Measurements from ENCODE around the gene CLCNKA. TPM values are rescaled to one million over a fixed set of nuclear protein-coding genes. Genes with fewer than 3 reads are reported as not detected.

The CLCNKA gene
- total RNA-seq, 1 experiment from 2014 or later: 1.5 TPM

GRCh38 chr1:16066245-16066644 is 44.4 kb downstream of the CLCNKA start:
- POLR2A ChIA-PET: no interaction called here
- no peak for TF ChIP-seq E2F1 (CRISPR knock-in tag; IDR thresholded peaks at IDR 0.05)
- TF ChIP-seq NFYB (CRISPR knock-in tag; conservative IDR thresholded peaks at IDR 0.05; ENCODE audit: low read depth): no peak
- no peak for TF ChIP-seq JAZF1 (CRISPR knock-in tag; IDR thresholded peaks at IDR 0.05)
- TF ChIP-seq IRF2 (CRISPR knock-in tag; IDR thresholded peaks at IDR 0.05; ENCODE audit: borderline replicate concordance, low read depth): no peak
- TF ChIP-seq PRDM15 (CRISPR knock-in tag; IDR thresholded peaks at IDR 0.05): no peak
- no peak for TF ChIP-seq NFATC4 (CRISPR knock-in tag; IDR thresholded peaks at IDR 0.05)
- peaks cover 6% of the 10 kb centered on the region; the same call in 1 of the 2 replicates for H3K27me3 Mint-ChIP-seq (ENCODE audit: low read depth)

GRCh38 chr1:16067127-16067768 is 45.4 kb downstream of the CLCNKA start:
- ChIA-PET POLR2A (interaction anchor here (1.1 kb wide), 1 partner anchor 86 kb away, joined by 3 read pairs; no protein-coding TSS in a partner anchor), CTCF (interaction anchor here (1.2 to 1.3 kb wide), 2 partner anchors 11 to 12 kb away, joined by 3 read pairs; no protein-coding TSS in a partner anchor)
- Mint-ChIP-seq H3K4me1 (peaks cover 33% of the 10 kb centered on the region), H3K27me3 (ENCODE audit: low read depth) (peaks cover 12% of the 10 kb centered on the region), H3K4me3 (no peak overlapping the region), H3K9me3 (no peaks in the 10 kb centered on the region), H3K36me3 (no peaks in the 10 kb centered on the region), H3K27ac (0 out of 2 replicates have a peak overlapping the region, but pooled peaks have one; percentile 41)
- DNase-seq (ENCODE audit: low spot score) (no peak), ATAC-seq (no peak)
- TF ChIP-seq ELF4 (CRISPR knock-in tag; IDR thresholded peaks at IDR 0.05; ENCODE audit: low read depth): no peak
- TF ChIP-seq GRHL2 (CRISPR knock-in tag; IDR thresholded peaks at IDR 0.05; ENCODE audit: insufficient replicate concordance, severe bottlenecking): no peak
- TF ChIP-seq MXD4 (CRISPR knock-in tag; IDR thresholded peaks at IDR 0.05; ENCODE audit: borderline replicate concordance): no peak
- TF ChIP-seq ETV6 (CRISPR knock-in tag; IDR thresholded peaks at IDR 0.05): no peak

More at GRCh38 chr1:16066245-16066644, 44.4 kb downstream of the CLCNKA start:
- Mint-ChIP-seq H3K4me3 (no peak overlapping the region), H3K9me3 (no peaks in the 10 kb centered on the region), H3K4me1 (peaks cover 33% of the 10 kb centered on the region), H3K27ac (no peak overlapping the region), H3K36me3 (no peaks in the 10 kb centered on the region)
- DNase-seq (ENCODE audit: low spot score): no peak
- no peak for ATAC-seq
- CTCF ChIA-PET: interaction anchor here (0.8 to 1.3 kb wide), 2 partner anchors 12 kb away, joined by 3 read pairs; no protein-coding TSS in a partner anchor

- no peaks in the 10 kb centered on the region for H3K9me3 Mint-ChIP-seq
- peaks cover 19% of the 10 kb centered on the region for H3K27me3 Mint-ChIP-seq (ENCODE audit: low read depth)
- H3K4me1 Mint-ChIP-seq: peaks cover 33% of the 10 kb centered on the region
- CTCF ChIA-PET: interaction anchor here (0.6 to 1.3 kb wide), 4 partner anchors 11 to 553 kb away, joined by 3 to 6 read pairs (median 3); no protein-coding TSS in a partner anchor
- no peak for DNase-seq (ENCODE audit: low spot score)
- no peaks in the 10 kb centered on the region for H3K36me3 Mint-ChIP-seq
- ATAC-seq: no peak
- POLR2A ChIA-PET: interaction anchor here (1.1 kb wide), 1 partner anchor 86 kb away, joined by 3 read pairs; no protein-coding TSS in a partner anchor
- peak overlapping the region; percentile 41; the same call in 1 of the 2 replicates for H3K27ac Mint-ChIP-seq
- H3K4me3 Mint-ChIP-seq: no peak overlapping the region
- no peak for TF ChIP-seq ZNF121 (CRISPR knock-in tag; IDR thresholded peaks at IDR 0.05)
- TF ChIP-seq TP53 (CRISPR knock-in tag; IDR thresholded peaks at IDR 0.05): no peak
- TF ChIP-seq ZBTB21 (CRISPR knock-in tag; IDR thresholded peaks at IDR 0.05; ENCODE audit: borderline replicate concordance): no peak
- TF ChIP-seq GTF2I (CRISPR knock-in tag; conservative IDR thresholded peaks at IDR 0.05): no peak
- no peak for TF ChIP-seq IRF2 (CRISPR knock-in tag; IDR thresholded peaks at IDR 0.05; ENCODE audit: borderline replicate concordance, low read depth)
- no peak for TF ChIP-seq CDX4 (CRISPR knock-in tag; IDR thresholded peaks at IDR 0.05; ENCODE audit: borderline replicate concordance)
- TF ChIP-seq OVOL2 (CRISPR knock-in tag; IDR thresholded peaks at IDR 0.05; ENCODE audit: borderline replicate concordance): no peak
- TF ChIP-seq ARID4B (CRISPR knock-in tag; IDR thresholded peaks at IDR 0.05; ENCODE audit: borderline replicate concordance): no peak
- TF ChIP-seq HMGA2 (CRISPR knock-in tag; IDR thresholded peaks at IDR 0.05): no peak
- TF ChIP-seq ATF1 (CRISPR knock-in tag; IDR thresholded peaks at IDR 0.05): no peak
Observed at GRCh38 chr1:16067933-16068332, 46.1 kb downstream of the CLCNKA start.
